GM18526 (cell line): ENCODE results near the gene RAG1.

Experiments
- POLR2A ChIP-seq: IDR thresholded peaks from 3 replicates; pipeline ENCODE4 v1.6.1; 2011; ENCODE audit not compliant: insufficient read length; ENCODE audit errors: extremely low read depth

RAG1 gene

GRCh38 chr11:36615826-36616225, 48.0 kb downstream of the RAG1 start:
- TF ChIP-seq POLR2A: no peak

- no peak for TF ChIP-seq POLR2A
These were observed 49.9 kb downstream of the RAG1 start for GRCh38 chr11:36617543-36618362.

GRCh38 chr11:36618363-36619047, 50.7 kb downstream of the RAG1 start:
- TF ChIP-seq POLR2A: no peak

- no peak for TF ChIP-seq POLR2A
These were observed 51.7 kb downstream of the RAG1 start for GRCh38 chr11:36619502-36619901.

GRCh38 chr11:36620246-36620645, 52.4 kb downstream of the RAG1 start:
- no peak for TF ChIP-seq POLR2A

GRCh38 chr11:36622431-36623136, 54.8 kb downstream of the RAG1 start:
- no peak for TF ChIP-seq POLR2A

- TF ChIP-seq POLR2A: no peak
These were observed 55.7 kb downstream of the RAG1 start for GRCh38 chr11:36623494-36623893.

GRCh38 chr11:36627006-36627405, 59.2 kb downstream of the RAG1 start:
- no peak for TF ChIP-seq POLR2A

- TF ChIP-seq POLR2A: no peak
These were observed 59.7 kb downstream of the RAG1 start for GRCh38 chr11:36627471-36627870.

- no peak for TF ChIP-seq POLR2A
These were observed 60.3 kb downstream of the RAG1 start for GRCh38 chr11:36628141-36628540.

GRCh38 chr11:36628765-36629244, 61.0 kb downstream of the RAG1 start:
- no peak for TF ChIP-seq POLR2A
